GM12874 (cell line): Measurements from ENCODE around the gene STMN3.

Source experiments
- TF ChIP-seq, protein P1 (sequence below): IDR thresholded peaks from 2 replicates; pipeline ENCODE4 v1.5.1; 2011; ENCODE audit warnings: low read depth, mild to moderate bottlenecking, control low read depth, low read length, moderate library complexity; ENCODE audit not compliant: insufficient read depth

The STMN3 gene

DNA sequence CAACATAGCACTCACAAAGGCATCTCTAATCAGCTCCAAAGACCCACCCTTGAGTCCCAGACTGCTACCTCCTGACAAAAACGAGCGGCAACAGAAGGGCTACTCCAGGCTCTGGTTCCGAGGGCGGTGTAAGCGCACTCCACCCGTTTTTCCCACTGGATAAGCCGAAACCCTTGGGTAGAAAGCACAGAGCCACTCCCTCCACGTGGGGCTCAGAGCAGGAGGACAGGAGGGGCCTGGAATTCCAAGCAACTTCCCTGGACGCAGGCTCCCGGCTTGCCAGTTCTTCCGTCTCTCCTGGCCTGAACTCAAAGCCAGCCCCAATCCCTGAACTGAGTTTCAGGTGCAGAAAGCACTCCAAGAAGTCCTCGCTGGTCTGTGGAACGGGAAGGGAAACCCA, 33.7 kb downstream of the STMN3 start:
- TF ChIP-seq, protein P1, sequence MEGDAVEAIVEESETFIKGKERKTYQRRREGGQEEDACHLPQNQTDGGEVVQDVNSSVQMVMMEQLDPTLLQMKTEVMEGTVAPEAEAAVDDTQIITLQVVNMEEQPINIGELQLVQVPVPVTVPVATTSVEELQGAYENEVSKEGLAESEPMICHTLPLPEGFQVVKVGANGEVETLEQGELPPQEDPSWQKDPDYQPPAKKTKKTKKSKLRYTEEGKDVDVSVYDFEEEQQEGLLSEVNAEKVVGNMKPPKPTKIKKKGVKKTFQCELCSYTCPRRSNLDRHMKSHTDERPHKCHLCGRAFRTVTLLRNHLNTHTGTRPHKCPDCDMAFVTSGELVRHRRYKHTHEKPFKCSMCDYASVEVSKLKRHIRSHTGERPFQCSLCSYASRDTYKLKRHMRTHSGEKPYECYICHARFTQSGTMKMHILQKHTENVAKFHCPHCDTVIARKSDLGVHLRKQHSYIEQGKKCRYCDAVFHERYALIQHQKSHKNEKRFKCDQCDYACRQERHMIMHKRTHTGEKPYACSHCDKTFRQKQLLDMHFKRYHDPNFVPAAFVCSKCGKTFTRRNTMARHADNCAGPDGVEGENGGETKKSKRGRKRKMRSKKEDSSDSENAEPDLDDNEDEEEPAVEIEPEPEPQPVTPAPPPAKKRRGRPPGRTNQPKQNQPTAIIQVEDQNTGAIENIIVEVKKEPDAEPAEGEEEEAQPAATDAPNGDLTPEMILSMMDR: no peak

DNA sequence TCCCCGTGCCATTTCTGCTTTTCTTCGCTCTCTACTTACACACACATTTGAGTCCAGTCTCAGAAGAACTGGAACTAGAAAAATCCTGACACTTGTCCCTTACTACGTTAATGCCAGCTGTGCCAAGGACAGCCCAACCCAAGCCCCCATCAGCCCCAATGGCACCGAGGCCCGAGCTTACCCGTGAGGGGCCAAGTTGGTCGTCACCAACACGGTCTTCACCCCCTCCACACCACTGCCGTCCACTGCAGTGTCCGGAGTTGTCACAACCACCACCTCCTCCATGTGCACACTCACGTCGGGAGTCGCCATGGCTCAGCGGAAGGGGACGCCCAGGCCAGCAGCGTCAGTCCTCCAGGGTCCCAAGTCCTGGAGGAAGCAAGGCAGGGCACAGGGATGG, 34.1 kb downstream of the STMN3 start:
- TF ChIP-seq, protein P1: no peak

DNA sequence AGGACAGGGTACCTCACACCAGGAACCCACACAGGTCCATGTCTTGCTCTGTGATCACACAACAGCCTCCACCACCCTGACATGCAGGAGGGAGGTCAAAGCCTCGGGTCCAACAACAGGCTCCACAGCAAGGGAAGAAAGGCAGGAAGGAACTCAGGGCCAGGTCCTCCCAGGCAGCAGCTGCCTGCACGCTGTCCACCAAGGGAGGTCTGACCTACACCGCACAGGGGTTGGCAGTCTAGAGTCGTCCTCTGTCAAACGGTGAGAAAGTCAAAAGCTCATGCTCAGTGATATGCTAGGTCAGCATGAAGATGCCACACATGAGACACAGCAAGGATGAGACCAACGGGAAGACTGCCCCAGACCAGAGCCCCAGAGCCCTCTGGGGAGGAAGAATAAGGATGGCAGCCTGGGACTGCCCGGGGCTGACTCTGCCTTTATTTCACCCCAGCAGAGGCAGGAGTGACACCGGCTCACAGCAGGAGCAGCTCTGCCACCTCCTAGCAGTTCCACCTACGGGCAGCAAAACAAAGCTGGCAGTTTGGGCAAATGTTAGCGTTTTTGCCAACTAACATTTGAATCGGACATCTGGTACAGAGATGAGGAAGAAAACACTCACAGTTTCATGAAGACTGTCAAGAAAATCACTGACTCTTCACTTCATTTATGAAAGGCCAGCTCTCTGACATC, 34.8 kb downstream of the STMN3 start:
- TF ChIP-seq, protein P1: no peak

DNA sequence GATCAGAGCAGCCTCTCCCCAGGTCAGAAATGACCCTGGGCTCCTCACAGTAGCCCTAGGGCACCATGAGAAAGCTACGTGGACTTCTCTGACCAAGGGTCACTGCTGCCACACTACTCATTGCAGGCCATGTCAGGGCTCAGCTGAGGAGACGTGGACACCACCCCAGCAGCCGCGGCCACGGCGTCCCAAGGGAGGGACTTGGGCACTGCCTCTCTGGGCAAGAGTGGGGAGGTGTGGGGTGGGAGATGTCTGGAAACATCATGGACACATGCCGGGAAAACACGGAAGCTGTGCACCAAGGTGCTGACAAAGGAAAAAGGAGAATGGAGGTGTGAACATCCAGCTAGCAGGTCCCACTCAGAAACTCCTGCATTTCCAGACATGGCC, 35.4 kb downstream of the STMN3 start:
- TF ChIP-seq, protein P1: no peak

DNA sequence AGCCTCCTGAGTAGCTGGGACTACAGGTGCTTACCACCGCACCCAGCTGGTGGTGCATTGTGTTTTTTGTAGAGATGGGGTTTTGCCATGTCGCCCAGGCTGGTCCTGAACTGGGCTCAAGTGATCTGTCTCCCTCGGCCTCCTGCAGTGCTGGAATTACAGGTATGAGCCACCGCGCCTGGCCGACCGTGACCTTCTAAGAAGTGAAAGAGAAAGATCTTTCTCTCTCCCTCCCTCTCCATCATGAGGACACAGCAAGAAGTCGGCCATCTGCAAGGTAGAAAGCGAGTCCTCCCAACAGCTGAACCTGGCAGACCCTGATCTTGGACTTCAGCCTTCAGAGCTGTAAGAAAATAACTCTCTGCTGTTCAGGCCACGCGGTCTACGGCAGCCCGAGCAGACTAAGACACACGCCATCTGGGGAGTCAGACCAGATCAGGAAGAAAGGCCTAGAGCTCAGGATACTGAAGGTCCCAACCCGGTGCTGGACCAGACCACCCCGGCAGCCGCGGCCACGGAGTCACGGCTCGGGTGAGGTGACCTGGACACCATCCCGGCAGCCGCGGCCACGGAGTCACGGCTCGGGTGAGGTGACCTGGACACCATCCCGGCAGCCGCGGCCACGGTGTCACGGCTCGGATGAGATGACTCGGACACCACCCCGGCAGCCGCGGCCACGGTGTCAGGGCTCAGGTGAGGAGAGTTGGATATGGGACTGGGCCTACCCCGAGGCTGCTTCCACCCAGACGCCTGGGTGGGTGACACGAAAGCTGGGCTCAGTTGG, 35.9 kb downstream of the STMN3 start:
- TF ChIP-seq, protein P1: no peak

DNA sequence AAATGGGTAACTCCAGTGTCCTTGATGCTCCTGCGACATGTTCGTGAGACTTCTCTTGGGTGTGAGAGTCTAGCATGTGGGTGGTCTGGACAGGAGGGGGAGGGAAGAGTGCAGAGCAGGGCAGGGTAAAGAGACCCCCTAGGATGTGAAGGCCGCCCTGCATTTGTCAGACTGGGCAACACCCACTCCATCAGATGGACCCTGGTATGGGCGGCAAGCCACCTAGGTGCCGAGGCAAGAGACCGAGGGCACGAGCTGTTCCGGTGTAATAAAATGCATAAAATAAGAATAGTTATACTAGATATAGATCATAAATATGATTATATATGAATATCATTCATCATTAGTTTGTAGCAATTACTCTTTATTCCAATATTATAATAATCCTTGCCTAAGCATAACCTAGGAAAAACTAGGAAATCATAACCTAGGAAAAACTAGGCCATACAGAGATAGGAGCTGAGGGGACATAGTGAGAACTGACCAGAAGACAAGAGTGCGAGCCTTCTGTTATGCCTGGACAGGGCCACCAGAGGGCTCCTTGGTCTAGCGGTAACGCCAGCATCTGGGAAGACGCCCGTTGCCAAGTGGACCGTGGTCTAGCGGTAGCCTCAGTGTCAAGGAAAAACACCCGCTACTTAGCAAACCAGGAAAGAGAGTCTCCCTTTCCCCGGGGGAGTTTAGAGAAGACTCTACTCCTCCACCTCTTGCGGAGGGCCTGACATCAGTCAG, 39.2 kb downstream of the STMN3 start:
- TF ChIP-seq, protein P1: peak; percentile 15; the same call in 1 of the 2 replicates

DNA sequence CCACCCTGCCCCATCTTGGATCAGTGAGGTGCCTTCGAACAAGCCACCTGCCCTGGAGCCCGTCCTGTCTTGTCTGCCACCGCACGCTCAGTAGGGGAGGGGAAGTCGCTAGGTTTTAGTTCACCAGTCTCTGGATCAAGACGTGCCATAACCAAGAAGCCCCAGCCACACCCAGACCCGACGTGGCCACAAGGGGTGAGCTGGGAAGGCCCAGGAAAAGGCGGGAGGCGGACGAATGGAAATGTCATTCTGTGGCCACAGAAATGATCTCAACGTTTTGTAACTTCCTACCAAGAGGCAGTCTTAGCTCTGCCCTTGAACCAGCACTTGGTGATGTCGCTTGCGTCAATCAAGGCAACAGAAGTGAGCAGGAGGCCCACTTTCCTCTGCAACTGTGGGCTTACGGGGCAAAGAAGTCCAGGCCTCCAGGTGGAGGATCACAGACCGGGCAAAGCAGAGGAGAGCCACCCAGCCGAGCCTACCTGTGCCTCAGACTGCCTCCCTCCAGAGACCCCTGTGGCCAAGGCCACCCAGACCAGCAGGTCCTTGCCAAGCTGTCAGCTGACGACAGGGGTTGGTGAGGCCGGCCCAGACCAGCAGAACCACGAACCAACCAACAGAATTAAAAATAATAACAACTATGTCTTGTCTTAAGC, 40.8 kb downstream of the STMN3 start:
- TF ChIP-seq, protein P1: no peak
